Testis (tissue), 3 donors: ENCODE data around the gene KRTAP5-8. TPM values are rescaled to one million over a fixed set of nuclear protein-coding genes. Genes with fewer than 3 reads are reported as not detected.
"Not testable (repeated sequence)": the region's sequence is repeated elsewhere in the genome, so short reads cannot be mapped to it uniquely, and the experiment has no call there.

Experiments used
- DNase-seq: peaks from one replicate; pipeline ENCODE4 v3.0.0-alpha.2; 2019
- H3K27ac ChIP-seq, 2 donors: fragments of 200-600 bp; sonication (generic); one replicate each; pipeline ENCODE4 v1.5.1; 2019
- H3K27me3 ChIP-seq: fragments of 200-600 bp; sonication (generic); one replicate; pipeline ENCODE4 v1.5.1; 2019
- H3K36me3 ChIP-seq: fragments of 200-600 bp; sonication (generic); one replicate; pipeline ENCODE4 v1.5.1; 2017; ENCODE audit warnings: low read depth; ENCODE audit errors: missing control alignments
- H3K4me1 ChIP-seq: fragments of 200-600 bp; sonication (generic); one replicate; pipeline ENCODE4 v1.5.1; 2019
- H3K4me3 ChIP-seq, 2 donors: fragments of 200-600 bp; sonication (generic); one replicate each; pipeline ENCODE4 v1.5.1; 2017 to 2019
- H3K9me3 ChIP-seq: fragments of 200-600 bp; sonication (generic); one replicate; pipeline ENCODE4 v1.5.1; 2017
- POLR2A ChIP-seq: fragments of 450-650 bp; IDR thresholded peaks from one replicate; pipeline ENCODE4 v1.6.1; 2017; ENCODE audit warnings: antibody characterized with exemption, mild to moderate bottlenecking, moderate library complexity
- WGBS, 2 donors: methylation state at CpG; one replicate each; pipeline ENCODE4 v1.1.5; 2018; 5-methylcytosine and 5-hydroxymethylcytosine counted together
- intact Hi-C: fragments of 100-400 bp; cut with DNase I; formaldehyde crosslinking; loops from one replicate; pipeline ENCODE4 v1.15.1; 2023; ENCODE audit warnings: low total_unique reads
- polyA plus RNA-seq: library from polyadenylated mRNA; stranded (reverse); fragments of 350-450 nt; fragmentation: Illumina TruSeq; extraction: RNeasy Lipid Tissue Mini Kit (QIAGEN cat#74804); gene quantifications from one replicate; pipeline ENCODE4 v1.2.3, GENCODE V29; 2014; ENCODE audit warnings: low read depth, low replicate concordance; ENCODE audit not compliant: insufficient read depth
- total RNA-seq, 2 donors: library from RNA; depleted of rRNA; stranded (reverse); fragments of >200 nt; gene quantifications; one replicate each; pipeline ENCODE4 v1.2.3, GENCODE V29; 2016
- TF ChIP-seq, protein P1 (sequence below), 3 experiments: fragments of 450-650 bp in 2 of 3; fragments of 200-600 bp in 1 of 3; sonication (generic) in 1 of 3; IDR thresholded peaks; one replicate each; pipeline ENCODE4 v1.5.1; 2016 to 2019; ENCODE audit warnings: antibody characterized with exemption in 3 of 3, mild to moderate bottlenecking in 2 of 3, moderate library complexity in 1 of 3

KRTAP5-8 gene
- total and polyA plus RNA-seq, 3 donors from 2014 or later: 0.39 to 1.1 TPM; not detected in 1

DNA sequence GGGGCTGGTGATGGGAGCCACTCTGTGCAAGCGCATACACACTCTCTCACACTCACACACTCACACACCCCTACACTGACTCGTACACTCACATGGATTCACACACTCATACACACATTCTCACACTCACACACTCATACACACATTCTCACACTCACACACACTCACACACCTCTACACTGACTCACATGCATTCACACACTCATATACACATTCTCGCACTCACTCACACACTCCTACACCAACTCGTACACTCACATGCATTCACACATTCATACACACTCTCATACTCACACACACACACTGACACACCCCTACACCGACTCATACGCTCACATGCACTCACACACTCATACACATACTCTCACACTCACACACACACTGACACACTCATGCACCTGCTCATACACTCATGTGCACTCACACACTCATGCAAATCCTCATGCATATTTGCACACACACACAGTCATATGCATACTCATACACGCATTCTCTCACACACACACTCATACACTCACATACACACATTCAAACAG, 39.7 kb downstream of the KRTAP5-8 start:
- Histone ChIP-seq H3K27me3 (no peaks in the 10 kb centered on the region), H3K4me3 (no peak overlapping the region), H3K9me3 (no peaks in the 10 kb centered on the region), H3K36me3 (no peaks in the 10 kb centered on the region), H3K27ac (no peak overlapping the region), H3K4me1 (no peaks in the 10 kb centered on the region)
- no peak for DNase-seq
- intact Hi-C loops: no loop called here
- TF ChIP-seq, protein P1, sequence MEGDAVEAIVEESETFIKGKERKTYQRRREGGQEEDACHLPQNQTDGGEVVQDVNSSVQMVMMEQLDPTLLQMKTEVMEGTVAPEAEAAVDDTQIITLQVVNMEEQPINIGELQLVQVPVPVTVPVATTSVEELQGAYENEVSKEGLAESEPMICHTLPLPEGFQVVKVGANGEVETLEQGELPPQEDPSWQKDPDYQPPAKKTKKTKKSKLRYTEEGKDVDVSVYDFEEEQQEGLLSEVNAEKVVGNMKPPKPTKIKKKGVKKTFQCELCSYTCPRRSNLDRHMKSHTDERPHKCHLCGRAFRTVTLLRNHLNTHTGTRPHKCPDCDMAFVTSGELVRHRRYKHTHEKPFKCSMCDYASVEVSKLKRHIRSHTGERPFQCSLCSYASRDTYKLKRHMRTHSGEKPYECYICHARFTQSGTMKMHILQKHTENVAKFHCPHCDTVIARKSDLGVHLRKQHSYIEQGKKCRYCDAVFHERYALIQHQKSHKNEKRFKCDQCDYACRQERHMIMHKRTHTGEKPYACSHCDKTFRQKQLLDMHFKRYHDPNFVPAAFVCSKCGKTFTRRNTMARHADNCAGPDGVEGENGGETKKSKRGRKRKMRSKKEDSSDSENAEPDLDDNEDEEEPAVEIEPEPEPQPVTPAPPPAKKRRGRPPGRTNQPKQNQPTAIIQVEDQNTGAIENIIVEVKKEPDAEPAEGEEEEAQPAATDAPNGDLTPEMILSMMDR (IDR thresholded peaks at IDR 0.05): no peak
- whole genome bisulfite sequencing, 2 donors: 57 to 76% methylated on average over 7 of the region's 7 CpGs

DNA sequence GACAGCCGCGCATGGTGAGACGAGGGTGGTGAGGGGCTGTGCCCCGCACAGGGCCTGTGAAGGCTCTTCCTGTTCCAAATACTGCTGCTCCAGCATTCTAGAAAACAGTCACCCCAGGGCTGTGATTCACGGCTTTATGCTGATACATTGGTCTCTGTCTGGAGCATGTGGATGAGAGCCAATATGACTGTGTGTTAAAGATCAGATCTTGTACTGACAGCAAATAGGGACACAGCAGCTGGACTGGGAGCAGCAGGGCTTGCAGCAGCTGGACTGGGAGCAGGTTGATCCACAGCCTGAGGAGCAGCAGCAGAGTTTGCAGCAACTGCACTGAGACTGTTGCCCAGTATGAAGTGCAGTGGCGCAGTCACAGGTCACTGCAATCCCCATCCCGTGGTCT, 41.7 kb downstream of the KRTAP5-8 start:
- H3K9me3 ChIP-seq, H3K4me3 ChIP-seq, H3K36me3 ChIP-seq, DNase-seq, intact Hi-C loops, H3K4me1 ChIP-seq, H3K27me3 ChIP-seq, H3K27ac ChIP-seq: not testable (repeated sequence)
- 60 to 74% methylated on average over 6 to 7 of the region's 7 CpGs for WGBS, 2 donors

DNA sequence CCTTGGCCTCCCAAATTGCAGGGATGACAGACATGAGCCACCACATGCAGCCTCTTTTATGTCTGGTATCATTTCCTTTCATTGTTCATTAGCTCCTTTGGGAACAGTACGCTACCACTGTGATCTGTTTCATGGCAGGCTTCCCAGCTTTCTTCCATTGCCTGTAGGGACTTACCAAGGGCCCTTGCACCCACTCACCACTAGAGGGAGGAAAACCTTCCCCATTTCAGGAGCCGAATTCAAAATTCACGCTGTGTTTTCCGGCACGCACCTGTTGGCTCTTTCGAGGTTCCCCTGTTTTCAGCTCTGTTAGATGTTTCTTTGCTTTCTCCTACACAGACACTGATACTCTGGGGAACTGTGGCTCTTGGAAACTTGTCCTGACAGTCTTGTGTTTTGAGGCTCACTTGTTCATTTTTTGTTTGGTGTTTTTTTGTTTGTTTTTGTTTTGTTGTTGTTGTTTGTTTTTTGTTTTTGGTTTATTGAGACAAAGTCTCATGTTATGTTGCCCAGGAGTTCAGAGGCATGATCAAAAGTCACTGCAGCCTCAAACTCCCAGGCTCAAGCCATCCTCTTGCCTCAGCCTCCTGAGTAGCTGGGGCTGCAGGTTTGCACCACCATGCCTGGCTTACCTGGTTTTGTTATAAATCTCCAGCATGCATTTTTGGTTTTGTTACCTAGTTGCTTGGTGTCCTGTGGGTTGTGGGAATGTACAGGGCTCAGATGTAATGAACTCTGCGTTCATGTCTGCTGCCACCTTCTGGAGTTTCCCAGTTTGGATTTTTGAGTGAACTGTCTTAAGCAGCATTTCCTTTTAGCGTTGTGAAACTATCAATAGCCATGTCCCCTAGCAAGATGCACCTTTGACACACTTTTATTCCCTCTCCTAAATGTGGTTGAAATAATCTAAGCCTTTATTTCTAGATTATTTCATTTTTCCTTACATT, 42.5 kb downstream of the KRTAP5-8 start:
- intact Hi-C loops: no loop called here
- WGBS, 2 donors: 18 to 19% methylated on average over 8 of the region's 8 CpGs
- H3K36me3 ChIP-seq: no peaks in the 10 kb centered on the region
- no peak overlapping the region for H3K27ac ChIP-seq
- no peak for TF ChIP-seq POLR2A
- TF ChIP-seq, protein P1 (IDR thresholded peaks at IDR 0.05): peak; percentile 59 to 75 (median 71)
- no peaks in the 10 kb centered on the region for H3K9me3 ChIP-seq
- H3K27me3 ChIP-seq: no peaks in the 10 kb centered on the region
- no peak overlapping the region for H3K4me3 ChIP-seq
- H3K4me1 ChIP-seq: no peaks in the 10 kb centered on the region
- DNase-seq: peak; percentile 89

DNA sequence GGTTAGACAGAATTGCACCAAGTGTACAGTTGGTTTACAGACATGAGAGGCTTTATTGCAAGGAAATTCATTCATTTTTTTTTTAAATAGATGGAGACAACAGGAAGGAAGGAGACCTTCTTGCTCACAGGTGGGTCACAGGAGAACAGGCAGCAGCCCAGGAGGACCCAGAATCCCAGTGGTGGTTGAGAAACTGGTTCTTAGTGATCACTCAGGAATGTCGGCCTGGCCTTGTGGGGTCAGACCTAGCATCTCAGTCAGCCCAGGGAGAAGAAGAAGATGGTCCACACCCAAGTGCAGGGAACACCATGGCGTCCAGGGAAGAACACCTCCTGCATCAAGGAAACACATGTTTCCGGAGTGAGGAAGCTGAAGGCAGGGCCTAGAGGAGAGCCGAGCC, 44.0 kb downstream of the KRTAP5-8 start:
- no peaks in the 10 kb centered on the region for H3K4me1 ChIP-seq
- DNase-seq: no peak
- H3K9me3 ChIP-seq: no peaks in the 10 kb centered on the region
- no peaks in the 10 kb centered on the region for H3K36me3 ChIP-seq
- H3K4me3 ChIP-seq: no peak overlapping the region
- 80 to 89% methylated on average over 4 of the region's 4 CpGs for WGBS, 2 donors
- intact Hi-C loops: no loop called here
- no peak for TF ChIP-seq POLR2A
- TF ChIP-seq, protein P1 (IDR thresholded peaks at IDR 0.05): no peak
- H3K27me3 ChIP-seq: no peaks in the 10 kb centered on the region
- H3K27ac ChIP-seq: no peak overlapping the region

DNA sequence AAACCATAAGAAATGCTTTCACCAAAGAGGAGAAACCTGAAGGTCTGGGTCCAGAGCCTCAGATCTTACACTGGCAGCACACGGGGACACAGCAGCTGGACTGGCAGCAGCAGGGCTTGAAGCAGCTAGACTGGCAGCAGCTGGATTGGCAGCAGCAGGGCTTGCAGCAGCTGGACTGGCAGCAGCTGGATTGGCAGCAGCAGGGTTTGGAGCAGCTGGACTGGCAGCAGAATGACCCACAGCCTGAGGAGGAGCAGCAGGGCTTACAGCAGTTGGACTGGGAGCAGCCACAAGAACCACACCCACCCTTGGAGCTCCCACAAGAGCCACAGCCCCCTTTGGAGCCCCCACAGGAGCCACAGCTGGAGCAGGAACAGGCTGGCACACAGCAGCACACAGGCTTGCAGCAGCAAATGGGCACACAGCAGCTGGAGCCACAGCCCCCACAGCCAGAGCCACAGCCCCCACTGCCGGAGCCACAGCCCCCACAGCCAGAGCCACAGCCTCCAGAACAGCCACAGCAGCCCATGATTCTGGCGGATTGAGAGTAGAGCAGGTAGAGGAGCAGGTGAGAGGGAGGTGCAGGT, 44.6 kb downstream of the KRTAP5-8 start, which contains the start of gene KRTAP5-11:
Gene KRTAP5-11 (minus strand): TSS at position 567 of the 587 bp plus-strand sequence. CDS start 38 bp downstream, at position 529.
- Histone ChIP-seq H3K27ac (no peak within 1 kb of the TSS), H3K4me1 (no peaks in the 10 kb centered on the region), H3K9me3 (no peaks in the 10 kb centered on the region), H3K27me3 (no peaks in the 10 kb centered on the region), H3K4me3 (no peak within 1 kb of the TSS), H3K36me3 (no peaks in the 10 kb centered on the region)
- DNase-seq: no peak
- intact Hi-C loops: no loop called here
- TF ChIP-seq POLR2A: no peak
- TF ChIP-seq, protein P1 (IDR thresholded peaks at IDR 0.05): no peak
- WGBS, 2 donors: 66 to 67% methylated on average over 2 to 3 of the region's 3 CpGs

DNA sequence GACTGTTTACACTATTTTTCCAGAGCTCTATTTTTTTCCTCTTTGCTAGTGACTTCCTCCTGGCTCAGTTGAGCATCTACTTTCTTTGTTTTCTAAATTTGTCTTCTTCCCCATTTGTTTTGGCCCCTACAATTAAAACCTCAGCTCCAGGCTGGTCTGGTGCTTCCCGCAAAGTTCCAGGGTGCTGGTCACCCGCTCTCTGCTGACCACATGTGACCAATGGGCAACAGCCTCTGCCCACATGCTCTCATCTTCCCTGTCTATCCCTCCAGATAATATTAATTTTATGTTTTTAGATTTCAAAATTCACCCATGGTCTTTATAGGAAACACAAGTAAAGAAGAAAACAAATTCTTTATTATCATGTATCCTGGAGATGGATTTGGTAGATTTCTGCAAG, 45.1 kb downstream of the KRTAP5-8 start:
- H3K4me1 ChIP-seq, H3K4me3 ChIP-seq, intact Hi-C loops, H3K9me3 ChIP-seq, H3K27ac ChIP-seq, H3K27me3 ChIP-seq, DNase-seq, H3K36me3 ChIP-seq: not testable (repeated sequence)
- 89 to 91% methylated on average over 2 of the region's 2 CpGs for WGBS, 2 donors

DNA sequence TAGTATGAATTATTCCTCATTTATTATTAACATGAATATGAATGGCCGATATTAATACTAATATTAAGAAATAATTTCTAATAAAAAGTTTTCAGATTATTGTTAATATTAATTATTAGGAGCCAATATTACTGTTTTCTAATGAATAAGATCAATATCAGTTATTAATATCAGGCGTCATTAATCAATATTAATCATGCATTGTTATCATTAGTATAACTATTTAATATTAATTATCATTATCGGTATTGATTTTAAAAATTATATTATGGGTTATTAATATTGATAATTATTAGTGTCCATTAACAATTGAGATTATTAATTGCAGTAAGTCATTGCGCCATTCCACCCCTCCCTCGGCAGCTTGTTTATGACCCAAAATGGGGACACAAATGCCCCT, 47.8 kb downstream of the KRTAP5-8 start:
- H3K4me1 ChIP-seq, intact Hi-C loops, H3K9me3 ChIP-seq, H3K27ac ChIP-seq, H3K4me3 ChIP-seq, H3K27me3 ChIP-seq, DNase-seq, H3K36me3 ChIP-seq: not testable (repeated sequence)
- 69 to 82% methylated on average over 5 of the region's 5 CpGs for WGBS, 2 donors
